GDM1 (cell line): ENCODE results near the gene SLC9A9.
"Not testable (repeated sequence)": the region's sequence is repeated elsewhere in the genome, so short reads cannot be mapped to it uniquely, and the experiment has no call there.

Source experiments
- DNase-seq: peaks from one replicate; lab custom pipeline; 2025; lab: John Stamatoyannopoulos, UW

Gene SLC9A9

DNA sequence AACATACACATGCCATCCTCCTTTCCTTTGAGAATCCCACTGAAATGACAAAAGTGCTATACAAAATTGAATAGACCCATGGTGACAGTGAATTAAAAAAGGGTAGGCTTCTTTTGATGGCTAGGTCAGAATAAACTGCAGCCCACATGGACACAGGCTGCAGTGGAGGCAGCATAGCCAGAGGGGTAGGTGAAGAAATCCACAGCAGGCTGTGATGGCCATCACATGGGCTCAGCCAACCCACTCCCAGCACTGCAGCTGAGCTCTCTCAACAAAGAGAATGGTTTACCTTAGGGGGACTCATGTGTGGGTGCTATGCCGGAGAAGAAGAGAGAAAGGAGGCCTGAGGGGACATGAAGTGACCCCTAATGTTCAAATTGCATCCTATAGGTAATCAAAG is 397.6 kb downstream of the SLC9A9 start:
- DNase-seq = no peak

- DNase-seq = no peak
Observed at GRCh38 chr3:143447491-143447890, 400.8 kb downstream of the SLC9A9 start.

GRCh38 chr3:143445118-143445517 is 403.1 kb downstream of the SLC9A9 start:
- DNase-seq = no peak

DNA sequence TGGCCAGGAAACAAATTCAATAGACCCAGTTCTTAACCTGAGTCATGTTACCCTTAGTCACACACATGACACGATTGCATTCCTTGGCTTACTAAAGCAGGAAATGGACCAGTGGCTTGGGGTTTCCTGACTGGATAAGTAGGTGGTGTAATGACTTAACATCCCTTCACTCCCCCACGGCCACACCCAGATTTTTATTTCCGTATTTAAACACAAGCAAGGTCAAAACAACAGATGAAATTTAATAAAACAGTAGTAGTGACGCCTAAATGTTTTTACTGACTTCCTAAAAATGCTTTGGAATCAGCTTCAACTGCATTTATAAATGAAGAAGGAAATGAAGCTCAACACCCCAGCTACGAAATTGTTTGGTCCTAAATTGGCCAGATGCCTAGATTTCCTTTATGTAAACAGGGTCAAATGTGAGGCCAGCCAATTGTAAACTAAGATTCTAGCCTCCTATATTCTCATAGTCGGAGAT is 404.4 kb downstream of the SLC9A9 start:
- DNase-seq = peak; percentile 47

DNA sequence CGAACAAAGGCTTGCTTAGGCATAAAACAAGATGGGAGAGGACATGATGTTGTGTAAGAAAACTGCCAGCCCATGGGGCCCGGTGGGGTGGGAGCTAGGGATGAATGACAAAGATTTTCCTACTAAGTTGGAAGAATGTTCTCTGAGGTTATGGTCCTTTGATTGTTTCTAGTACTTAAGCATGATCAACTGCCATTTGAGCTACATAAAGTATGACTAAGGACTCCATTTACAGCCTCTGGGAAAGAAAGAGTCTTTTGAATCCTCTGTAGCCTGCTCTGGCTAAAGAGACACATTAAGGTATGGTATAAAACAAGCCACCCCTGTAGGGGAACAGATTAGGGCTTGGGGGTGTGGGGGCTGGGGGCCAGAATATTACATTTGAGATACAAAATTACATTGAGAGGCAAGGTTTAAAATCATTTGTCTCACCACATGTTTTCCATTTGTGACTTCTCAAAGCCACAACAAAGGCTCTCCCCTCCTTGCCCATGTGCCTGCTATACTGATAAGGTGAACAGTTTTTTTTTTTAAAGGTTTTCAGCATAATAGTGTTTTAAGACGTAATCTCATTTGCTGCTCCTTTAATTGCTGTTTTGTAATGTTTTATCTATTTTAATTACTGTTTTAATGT is 405.3 kb downstream of the SLC9A9 start:
- DNase-seq = no peak

DNA sequence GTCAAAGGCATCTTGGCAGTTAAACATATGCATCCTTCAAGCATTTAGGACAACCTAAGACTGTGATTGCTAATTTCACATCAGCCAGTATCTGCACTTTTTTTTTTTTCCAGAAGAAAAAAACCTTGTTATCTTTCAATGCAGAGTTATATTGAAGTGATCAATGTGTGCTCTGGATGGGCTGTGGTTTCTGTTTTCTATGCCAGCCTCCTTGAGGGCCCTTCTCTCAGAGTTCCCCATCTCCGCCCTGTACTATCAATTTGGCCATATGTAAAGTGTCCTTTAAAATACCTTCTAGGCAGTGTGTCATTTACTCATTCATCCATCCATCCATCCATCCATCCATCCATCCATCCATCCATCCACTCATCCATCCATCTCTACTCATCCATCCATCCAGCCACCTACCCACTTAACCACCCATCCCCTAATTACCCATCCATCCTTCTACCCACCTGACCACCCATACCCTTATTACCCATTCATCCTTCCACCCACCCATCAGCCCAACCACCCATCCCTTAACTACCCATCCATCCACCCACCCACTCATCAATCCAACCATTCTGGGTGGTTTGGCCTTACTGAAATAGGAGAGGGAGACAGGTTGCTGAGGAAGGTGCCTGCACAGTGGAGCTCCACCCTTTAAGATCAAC is 406.6 kb downstream of the SLC9A9 start:
- DNase-seq = no peak

- DNase-seq = no peak
Observed at GRCh38 chr3:143439817-143440216, 408.5 kb downstream of the SLC9A9 start.

- DNase-seq = no peak
Observed at GRCh38 chr3:143437405-143437804, 410.9 kb downstream of the SLC9A9 start.

- DNase-seq = no peak
Observed at GRCh38 chr3:143436231-143436930, 411.9 kb downstream of the SLC9A9 start.

DNA sequence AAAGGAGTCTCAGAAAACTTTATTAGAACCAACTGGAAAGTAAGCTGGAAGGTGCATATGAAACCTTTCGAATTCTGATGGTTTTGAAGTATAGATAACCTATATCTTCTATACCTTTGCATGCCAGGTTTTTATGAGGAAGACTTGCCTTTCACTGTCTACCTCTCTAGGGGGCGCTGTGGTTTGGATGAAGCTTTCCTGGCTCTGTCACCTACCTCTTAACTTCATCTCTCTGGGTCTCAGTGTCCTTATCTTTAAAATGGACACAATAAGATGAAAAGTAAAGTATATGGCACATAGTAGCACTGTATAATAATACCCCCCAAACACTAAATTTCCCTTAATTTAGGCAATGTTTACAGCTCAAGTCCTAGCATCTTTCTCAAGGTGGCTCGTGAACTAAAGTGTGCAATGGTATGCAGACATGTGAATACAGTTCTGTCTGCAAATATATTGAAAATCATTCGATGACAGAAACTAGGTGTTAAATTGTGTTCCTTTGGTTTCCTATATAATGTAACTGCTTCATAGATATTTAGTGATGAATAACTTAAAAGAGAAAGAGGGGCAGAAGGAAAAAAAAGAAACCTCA is 414.4 kb downstream of the SLC9A9 start:
- peak; percentile 4 for DNase-seq

GRCh38 chr3:143431298-143431697 is 417.0 kb downstream of the SLC9A9 start:
- DNase-seq = not testable (repeated sequence)

GRCh38 chr3:143430568-143430967 is 417.7 kb downstream of the SLC9A9 start:
- DNase-seq = no peak

DNA sequence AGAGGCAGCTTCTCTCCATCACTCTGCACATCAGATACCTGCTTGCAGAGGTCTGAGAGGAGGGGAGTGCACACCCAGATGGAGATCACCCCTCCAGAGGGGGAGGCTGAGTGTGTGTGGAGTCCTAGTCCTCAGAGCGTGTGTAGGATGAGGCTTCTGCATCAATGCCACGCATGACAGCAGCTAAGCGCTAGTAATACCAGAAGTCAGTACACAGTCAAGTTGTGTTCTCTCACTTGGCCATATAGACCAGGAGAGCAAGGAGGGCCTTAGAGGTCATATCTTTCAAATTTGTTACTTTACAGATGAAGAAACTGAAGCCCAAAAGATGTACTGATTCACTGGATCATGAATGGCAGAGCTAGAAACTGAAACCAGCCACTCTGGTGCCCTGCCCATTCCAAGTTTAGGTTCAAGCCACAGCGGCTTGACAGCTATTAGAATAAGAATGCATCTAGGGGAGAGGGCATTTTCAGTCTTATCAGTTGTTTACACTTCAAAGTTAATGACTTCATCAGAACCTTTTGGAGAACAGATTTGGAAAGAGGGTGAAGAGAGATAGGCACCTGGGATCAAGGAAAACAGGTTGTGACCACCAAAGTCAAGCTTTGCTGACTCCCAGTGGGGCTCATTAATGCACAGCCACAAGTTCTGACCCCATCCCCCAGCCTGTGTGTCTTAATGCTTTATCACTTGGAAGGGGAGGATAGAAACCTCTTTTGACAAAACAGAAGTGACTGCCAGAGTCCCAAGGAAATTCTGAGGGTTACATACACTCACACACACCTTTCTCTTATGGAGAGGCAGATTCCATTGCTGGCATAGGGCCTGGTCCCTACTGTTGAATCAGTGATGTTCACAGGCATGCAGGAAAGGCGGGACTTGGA is 418.4 kb downstream of the SLC9A9 start:
- DNase-seq = no peak

- no peak for DNase-seq
Observed at GRCh38 chr3:143428294-143428693, 420.0 kb downstream of the SLC9A9 start.

DNA sequence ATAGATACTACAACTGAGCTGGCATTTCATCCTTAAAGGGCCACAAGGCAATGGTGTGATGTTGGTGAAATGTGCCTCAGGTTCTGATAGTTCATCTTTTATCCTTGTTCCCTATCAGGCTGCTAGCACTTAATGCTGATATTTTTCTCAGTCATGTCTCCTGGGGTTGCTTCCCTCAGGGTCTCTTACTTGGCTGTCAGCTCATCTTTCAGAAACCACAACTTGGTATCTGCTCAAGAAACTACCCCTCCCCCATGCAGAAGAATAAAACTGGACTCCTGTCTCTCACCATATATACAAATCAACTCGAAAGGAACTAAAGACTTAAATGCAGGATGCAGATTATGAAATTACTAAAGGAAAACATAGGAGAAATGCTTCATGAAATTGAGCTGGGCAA is 420.6 kb downstream of the SLC9A9 start:
- DNase-seq = no peak

DNA sequence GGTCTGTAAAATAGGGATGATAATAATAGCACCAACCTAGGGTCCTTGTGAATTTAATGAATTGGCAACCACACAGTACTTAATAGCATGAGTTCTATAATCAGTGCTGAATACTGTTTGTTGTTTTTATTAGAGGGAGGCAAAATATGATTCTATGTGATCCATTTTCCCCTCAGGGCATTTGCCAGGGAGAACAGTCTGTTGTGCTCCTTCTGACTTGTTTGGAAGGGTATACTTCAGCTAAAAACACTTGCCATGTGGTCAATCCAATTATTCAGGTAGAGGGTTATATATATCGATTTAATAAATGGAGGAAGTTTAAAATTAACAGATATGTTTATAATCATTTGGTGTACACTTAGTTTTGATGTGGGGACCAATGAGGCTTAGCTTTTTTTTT is 423.4 kb downstream of the SLC9A9 start:
- no peak for DNase-seq

DNA sequence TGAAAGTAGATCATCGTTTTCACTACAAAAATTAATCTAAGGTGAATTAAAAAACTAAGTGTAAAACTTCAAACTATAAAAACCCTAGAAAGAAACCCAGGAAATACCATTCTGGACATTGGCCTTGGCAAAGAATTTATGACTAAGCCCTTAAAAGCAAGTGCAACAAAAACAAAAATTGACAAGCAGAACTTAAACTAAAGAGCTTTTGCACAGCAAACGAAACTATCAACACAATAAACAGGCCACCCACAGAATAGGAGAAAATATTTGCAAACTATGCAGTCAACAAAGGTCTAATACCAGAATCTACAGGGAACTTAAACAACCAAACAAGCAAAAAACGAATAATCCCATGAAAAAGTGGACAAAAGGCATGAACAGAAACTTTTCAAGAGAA is 426.7 kb downstream of the SLC9A9 start:
- no peak for DNase-seq

DNA sequence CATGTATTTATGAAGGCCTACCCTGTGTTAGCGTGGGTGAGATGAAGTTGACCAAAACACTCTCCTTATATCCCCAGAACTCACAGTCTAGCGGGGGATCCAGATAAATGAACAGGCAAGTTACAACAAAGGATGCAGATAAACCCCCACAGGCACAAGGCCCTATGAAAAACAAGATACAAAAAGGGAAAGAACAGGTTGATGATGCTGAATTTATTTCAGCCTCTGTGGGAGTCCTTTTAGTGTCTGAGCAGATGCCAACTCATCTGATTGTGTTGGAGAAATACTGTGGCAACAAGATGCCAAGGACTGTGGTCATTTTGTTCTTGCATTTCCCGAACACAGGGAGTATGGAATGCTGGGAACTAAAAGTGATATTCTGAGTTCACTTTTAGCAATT is 428.7 kb downstream of the SLC9A9 start:
- no peak for DNase-seq

DNA sequence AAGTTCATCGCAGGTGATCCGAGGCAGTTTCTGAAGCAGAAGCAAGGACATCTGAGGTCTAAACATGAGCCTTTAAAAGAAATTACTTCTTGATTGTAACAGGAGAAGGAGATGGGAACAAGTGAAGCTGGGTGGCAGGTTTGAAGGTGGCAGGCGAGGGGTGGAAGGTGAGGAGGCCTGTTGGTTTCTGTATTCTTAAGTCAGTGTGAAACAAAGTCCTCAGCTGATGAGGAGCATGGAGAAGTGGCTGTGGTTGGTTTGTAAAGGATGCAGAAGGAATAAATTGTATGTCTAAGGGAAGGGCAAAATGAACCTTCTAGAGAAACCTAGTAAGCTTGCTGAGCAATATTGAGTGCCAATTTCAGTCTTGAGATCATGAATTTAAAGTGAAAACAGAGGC is 429.9 kb downstream of the SLC9A9 start:
- no peak for DNase-seq

DNA sequence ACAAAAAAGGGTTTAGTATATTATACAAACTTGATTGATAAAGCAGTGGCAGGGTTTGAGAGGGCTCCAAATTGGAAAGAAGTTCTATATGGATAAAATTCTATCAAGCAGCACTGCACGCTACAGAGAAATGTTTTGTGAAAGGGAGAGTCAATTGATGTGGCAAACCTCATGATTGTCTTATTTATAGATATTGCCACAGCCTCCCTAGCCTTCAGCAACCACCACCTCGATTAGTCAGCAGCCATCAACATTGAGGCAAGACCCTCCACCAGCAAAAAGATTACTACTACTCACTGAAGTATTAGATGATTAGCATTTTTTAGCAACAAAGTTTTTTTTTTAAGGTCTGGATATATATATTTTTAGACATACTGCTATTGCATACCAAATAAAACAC is 432.0 kb downstream of the SLC9A9 start:
- DNase-seq = no peak

GRCh38 chr3:143414571-143415253 is 433.6 kb downstream of the SLC9A9 start:
- no peak for DNase-seq
